Right renal cortex interstitium (tissue), 3 donors: ENCODE data around the gene DDX17. TPM values are rescaled to one million over a fixed set of nuclear protein-coding genes. Genes with fewer than 3 reads are reported as not detected.

Experiments
- polyA plus RNA-seq, 3 donors: library from polyadenylated mRNA; unstranded; fragments of 120-200 nt; gene quantifications; one replicate each; pipeline ENCODE4 v1.2.1, GENCODE V29; 2013; ENCODE audit not compliant: insufficient read length in 3 of 3

The DDX17 gene
- polyA plus RNA-seq, 3 donors: 725 to 879 (median 768) TPM

Other genes with a start within 250 kb of the DDX17 start
- gene TMEM184B, start 233.3 kb downstream of the DDX17 start, polyA plus RNA-seq: 10 to 100 TPM; 38.6 to 43.2 (median 39.8) TPM
- gene CSNK1E, start 188.9 kb downstream of the DDX17 start, polyA plus RNA-seq: 100 to 1,000 TPM; 101 to 111 (median 107) TPM
- under 1 TPM; 0.07 to 0.11 (median 0.10) TPM for gene KCNJ4, start 51.1 kb downstream of the DDX17 start, polyA plus RNA-seq
- gene KDELR3, start 38.2 kb downstream of the DDX17 start, polyA plus RNA-seq: 10 to 100 TPM in 2 of 3 donors, 1 to 10 TPM in 1; 9.1 to 12.0 (median 11.1) TPM
- 1 to 10 TPM; 5.0 to 6.7 (median 5.4) TPM for gene DMC1, start 63.9 kb upstream of the DDX17 start, polyA plus RNA-seq
- gene FAM227A, start 150.1 kb upstream of the DDX17 start, polyA plus RNA-seq: 1 to 10 TPM; 4.4 to 7.9 (median 5.3) TPM
- gene CBY1, start 150.3 kb upstream of the DDX17 start, polyA plus RNA-seq: 10 to 100 TPM; 60.4 to 62.6 (median 61.8) TPM
- gene TOMM22, start 175.6 kb upstream of the DDX17 start, polyA plus RNA-seq: 100 to 1,000 TPM in 2 of 3 donors, 10 to 100 TPM in 1; 99.8 to 103 (median 103) TPM
- 10 to 100 TPM; 36.9 to 41.4 (median 39.2) TPM for gene JOSD1, start 194.6 kb upstream of the DDX17 start, polyA plus RNA-seq
- 10 to 100 TPM; 42.0 to 44.0 (median 42.0) TPM for gene GTPBP1, start 199.6 kb upstream of the DDX17 start, polyA plus RNA-seq
- 10 to 100 TPM; 47.3 to 50.6 (median 47.6) TPM for gene SUN2, start 249.7 kb upstream of the DDX17 start, polyA plus RNA-seq